ENCODE data around the gene DIPK1A. TPM values are rescaled to one million over a fixed set of nuclear protein-coding genes. Genes with fewer than 3 reads are reported as not detected.
A peak's percentile ranks its signal among the peaks of the same experiment; 100 is the strongest.

The DIPK1A gene
- total RNA-seq, 1 experiment from 2014 or later = 4.8 TPM

DNA sequence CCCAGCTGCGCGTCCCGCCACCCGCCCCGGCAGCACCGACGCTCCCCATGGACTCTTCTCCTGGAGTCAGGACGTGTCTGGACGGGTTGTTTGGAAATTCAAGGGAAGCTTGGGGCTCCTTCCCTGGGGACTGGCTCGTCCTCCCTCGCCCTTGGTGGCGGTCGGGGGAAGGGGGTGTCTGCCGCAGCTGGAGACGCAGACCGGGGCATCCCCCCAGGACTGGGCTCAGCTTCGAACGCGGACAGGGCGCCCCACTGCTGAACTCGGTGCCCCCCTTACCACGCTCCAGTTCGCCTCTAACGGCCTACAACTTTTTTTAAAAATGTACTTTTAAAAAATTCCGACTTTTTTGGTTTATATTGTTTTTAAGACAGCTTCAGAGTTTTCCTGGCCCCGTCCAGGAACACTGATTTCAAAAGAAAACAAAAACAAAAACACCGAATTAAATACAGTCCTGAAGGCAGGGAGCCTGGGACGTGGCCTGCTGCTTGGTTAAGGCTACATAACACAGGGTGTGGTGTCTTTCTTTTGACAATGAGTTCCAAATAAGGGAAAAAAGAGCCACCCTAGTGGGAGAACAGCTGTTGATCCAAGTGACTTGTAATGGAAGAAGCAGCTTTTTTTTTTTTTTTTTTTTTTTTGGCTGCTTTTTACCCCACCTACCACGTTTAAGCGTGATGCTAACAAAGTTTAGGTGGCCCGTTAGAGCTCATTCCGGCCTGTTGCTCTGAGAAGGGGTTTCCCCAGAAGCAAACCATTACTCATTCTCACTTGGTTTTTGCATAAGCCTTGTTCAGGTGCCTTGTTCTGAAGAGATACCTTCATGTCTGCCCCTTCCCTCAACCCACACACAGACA is 862 bp upstream of the DIPK1A start:
- H3K27me3 Mint-ChIP-seq (ENCODE audit: low read depth) = peaks cover 9% of the 10 kb centered on the region
- peaks cover 13% of the 10 kb centered on the region for H3K4me1 Mint-ChIP-seq
- no peaks in the 10 kb centered on the region for H3K36me3 Mint-ChIP-seq
- peak overlapping the region; percentile 76; the same call in 1 of the 2 replicates for H3K27ac Mint-ChIP-seq
- no peak overlapping the region; the same call in none of the 2 replicates for H3K4me3 Mint-ChIP-seq
- DNase-seq (ENCODE audit: low spot score) = no peak
- CTCF ChIA-PET = interaction anchor here (0.6 to 4.9 kb wide), 13 partner anchors 8 to 148 kb away, joined by 3 to 43 read pairs (median 3); no protein-coding TSS in a partner anchor
- POLR2A ChIA-PET = interaction anchor here (0.6 to 1.6 kb wide), 9 partner anchors 39 to 1155 kb away, joined by 3 to 12 read pairs (median 4); partner anchors contain the start of genes DR1 and MTF2
- ATAC-seq = peak; percentile 5
- H3K9me3 Mint-ChIP-seq = no peaks in the 10 kb centered on the region
- TF ChIP-seq, protein P1, sequence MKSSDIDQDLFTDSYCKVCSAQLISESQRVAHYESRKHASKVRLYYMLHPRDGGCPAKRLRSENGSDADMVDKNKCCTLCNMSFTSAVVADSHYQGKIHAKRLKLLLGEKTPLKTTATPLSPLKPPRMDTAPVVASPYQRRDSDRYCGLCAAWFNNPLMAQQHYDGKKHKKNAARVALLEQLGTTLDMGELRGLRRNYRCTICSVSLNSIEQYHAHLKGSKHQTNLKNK (CRISPR knock-in tag; IDR thresholded peaks at IDR 0.05) = no peak
- TF ChIP-seq ZBTB21 (CRISPR knock-in tag; IDR thresholded peaks at IDR 0.05; ENCODE audit: borderline replicate concordance) (0 out of 2 replicates have a peak, but pooled peaks have one; percentile 17), RELA (CRISPR knock-in tag; IDR thresholded peaks at IDR 0.05; ENCODE audit: borderline replicate concordance) (no peak), EMX1 (CRISPR knock-in tag; IDR thresholded peaks at IDR 0.05) (no peak), HMGA2 (CRISPR knock-in tag; IDR thresholded peaks at IDR 0.05) (no peak), ZNF423 (CRISPR knock-in tag; IDR thresholded peaks at IDR 0.05) (peak; percentile 87; the same call in 1 of the 2 replicates), RORB (CRISPR knock-in tag; IDR thresholded peaks at IDR 0.05) (no peak), SP1 (CRISPR knock-in tag; conservative IDR thresholded peaks at IDR 0.05) (no peak), SMAD3 (CRISPR knock-in tag; IDR thresholded peaks at IDR 0.05; ENCODE audit: borderline replicate concordance) (no peak), GTF2I (CRISPR knock-in tag; conservative IDR thresholded peaks at IDR 0.05) (no peak), NFYB (CRISPR knock-in tag; conservative IDR thresholded peaks at IDR 0.05; ENCODE audit: low read depth) (no peak), CREM (CRISPR knock-in tag; IDR thresholded peaks at IDR 0.05) (no peak), NFE2L1 (CRISPR knock-in tag; IDR thresholded peaks at IDR 0.05) (no peak), ZNF396 (CRISPR knock-in tag; IDR thresholded peaks at IDR 0.05; ENCODE audit: borderline replicate concordance) (no peak), ZNF138 (CRISPR knock-in tag; conservative IDR thresholded peaks at IDR 0.05) (0 out of 2 replicates have a peak, but pooled peaks have one; percentile 54), NR1H2 (CRISPR knock-in tag; IDR thresholded peaks at IDR 0.05) (no peak), FOXP1 (CRISPR knock-in tag; IDR thresholded peaks at IDR 0.05; ENCODE audit: borderline replicate concordance) (peak; percentile 11; the same call in 1 of the 2 replicates), ZNF671 (CRISPR knock-in tag; IDR thresholded peaks at IDR 0.05) (no peak), TEAD4 (CRISPR knock-in tag; IDR thresholded peaks at IDR 0.05) (no peak), PRRX2 (CRISPR knock-in tag; IDR thresholded peaks at IDR 0.05) (no peak), TP53 (CRISPR knock-in tag; IDR thresholded peaks at IDR 0.05) (0 out of 2 replicates have a peak, but pooled peaks have one; percentile 2)
- TF ChIP-seq, protein P2, sequence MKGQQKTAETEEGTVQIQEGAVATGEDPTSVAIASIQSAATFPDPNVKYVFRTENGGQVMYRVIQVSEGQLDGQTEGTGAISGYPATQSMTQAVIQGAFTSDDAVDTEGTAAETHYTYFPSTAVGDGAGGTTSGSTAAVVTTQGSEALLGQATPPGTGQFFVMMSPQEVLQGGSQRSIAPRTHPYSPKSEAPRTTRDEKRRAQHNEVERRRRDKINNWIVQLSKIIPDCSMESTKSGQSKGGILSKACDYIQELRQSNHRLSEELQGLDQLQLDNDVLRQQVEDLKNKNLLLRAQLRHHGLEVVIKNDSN (CRISPR knock-in tag; IDR thresholded peaks at IDR 0.05) = no peak
- TF ChIP-seq, protein P3, sequence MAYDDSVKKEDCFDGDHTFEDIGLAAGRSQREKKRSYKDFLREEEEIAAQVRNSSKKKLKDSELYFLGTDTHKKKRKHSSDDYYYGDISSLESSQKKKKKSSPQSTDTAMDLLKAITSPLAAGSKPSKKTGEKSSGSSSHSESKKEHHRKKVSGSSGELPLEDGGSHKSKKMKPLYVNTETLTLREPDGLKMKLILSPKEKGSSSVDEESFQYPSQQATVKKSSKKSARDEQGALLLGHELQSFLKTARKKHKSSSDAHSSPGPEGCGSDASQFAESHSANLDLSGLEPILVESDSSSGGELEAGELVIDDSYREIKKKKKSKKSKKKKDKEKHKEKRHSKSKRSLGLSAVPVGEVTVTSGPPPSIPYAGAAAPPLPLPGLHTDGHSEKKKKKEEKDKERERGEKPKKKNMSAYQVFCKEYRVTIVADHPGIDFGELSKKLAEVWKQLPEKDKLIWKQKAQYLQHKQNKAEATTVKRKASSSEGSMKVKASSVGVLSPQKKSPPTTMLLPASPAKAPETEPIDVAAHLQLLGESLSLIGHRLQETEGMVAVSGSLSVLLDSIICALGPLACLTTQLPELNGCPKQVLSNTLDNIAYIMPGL (CRISPR knock-in tag; IDR thresholded peaks at IDR 0.05) = no peak; the same call in 1 of the 2 replicates
- TF ChIP-seq, protein P4, sequence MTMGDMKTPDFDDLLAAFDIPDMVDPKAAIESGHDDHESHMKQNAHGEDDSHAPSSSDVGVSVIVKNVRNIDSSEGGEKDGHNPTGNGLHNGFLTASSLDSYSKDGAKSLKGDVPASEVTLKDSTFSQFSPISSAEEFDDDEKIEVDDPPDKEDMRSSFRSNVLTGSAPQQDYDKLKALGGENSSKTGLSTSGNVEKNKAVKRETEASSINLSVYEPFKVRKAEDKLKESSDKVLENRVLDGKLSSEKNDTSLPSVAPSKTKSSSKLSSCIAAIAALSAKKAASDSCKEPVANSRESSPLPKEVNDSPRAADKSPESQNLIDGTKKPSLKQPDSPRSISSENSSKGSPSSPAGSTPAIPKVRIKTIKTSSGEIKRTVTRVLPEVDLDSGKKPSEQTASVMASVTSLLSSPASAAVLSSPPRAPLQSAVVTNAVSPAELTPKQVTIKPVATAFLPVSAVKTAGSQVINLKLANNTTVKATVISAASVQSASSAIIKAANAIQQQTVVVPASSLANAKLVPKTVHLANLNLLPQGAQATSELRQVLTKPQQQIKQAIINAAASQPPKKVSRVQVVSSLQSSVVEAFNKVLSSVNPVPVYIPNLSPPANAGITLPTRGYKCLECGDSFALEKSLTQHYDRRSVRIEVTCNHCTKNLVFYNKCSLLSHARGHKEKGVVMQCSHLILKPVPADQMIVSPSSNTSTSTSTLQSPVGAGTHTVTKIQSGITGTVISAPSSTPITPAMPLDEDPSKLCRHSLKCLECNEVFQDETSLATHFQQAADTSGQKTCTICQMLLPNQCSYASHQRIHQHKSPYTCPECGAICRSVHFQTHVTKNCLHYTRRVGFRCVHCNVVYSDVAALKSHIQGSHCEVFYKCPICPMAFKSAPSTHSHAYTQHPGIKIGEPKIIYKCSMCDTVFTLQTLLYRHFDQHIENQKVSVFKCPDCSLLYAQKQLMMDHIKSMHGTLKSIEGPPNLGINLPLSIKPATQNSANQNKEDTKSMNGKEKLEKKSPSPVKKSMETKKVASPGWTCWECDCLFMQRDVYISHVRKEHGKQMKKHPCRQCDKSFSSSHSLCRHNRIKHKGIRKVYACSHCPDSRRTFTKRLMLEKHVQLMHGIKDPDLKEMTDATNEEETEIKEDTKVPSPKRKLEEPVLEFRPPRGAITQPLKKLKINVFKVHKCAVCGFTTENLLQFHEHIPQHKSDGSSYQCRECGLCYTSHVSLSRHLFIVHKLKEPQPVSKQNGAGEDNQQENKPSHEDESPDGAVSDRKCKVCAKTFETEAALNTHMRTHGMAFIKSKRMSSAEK (CRISPR knock-in tag; IDR thresholded peaks at IDR 0.05; ENCODE audit: borderline replicate concordance) = no peak
- TF ChIP-seq, protein P5, sequence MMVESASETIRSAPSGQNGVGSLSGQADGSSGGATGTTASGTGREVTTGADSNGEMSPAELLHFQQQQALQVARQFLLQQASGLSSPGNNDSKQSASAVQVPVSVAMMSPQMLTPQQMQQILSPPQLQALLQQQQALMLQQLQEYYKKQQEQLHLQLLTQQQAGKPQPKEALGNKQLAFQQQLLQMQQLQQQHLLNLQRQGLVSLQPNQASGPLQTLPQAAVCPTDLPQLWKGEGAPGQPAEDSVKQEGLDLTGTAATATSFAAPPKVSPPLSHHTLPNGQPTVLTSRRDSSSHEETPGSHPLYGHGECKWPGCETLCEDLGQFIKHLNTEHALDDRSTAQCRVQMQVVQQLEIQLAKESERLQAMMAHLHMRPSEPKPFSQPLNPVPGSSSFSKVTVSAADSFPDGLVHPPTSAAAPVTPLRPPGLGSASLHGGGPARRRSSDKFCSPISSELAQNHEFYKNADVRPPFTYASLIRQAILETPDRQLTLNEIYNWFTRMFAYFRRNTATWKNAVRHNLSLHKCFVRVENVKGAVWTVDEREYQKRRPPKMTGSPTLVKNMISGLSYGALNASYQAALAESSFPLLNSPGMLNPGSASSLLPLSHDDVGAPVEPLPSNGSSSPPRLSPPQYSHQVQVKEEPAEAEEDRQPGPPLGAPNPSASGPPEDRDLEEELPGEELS (CRISPR knock-in tag; IDR thresholded peaks at IDR 0.05) = peak; percentile 79; the same call in 1 of the 2 replicates
- TF ChIP-seq, protein P6, sequence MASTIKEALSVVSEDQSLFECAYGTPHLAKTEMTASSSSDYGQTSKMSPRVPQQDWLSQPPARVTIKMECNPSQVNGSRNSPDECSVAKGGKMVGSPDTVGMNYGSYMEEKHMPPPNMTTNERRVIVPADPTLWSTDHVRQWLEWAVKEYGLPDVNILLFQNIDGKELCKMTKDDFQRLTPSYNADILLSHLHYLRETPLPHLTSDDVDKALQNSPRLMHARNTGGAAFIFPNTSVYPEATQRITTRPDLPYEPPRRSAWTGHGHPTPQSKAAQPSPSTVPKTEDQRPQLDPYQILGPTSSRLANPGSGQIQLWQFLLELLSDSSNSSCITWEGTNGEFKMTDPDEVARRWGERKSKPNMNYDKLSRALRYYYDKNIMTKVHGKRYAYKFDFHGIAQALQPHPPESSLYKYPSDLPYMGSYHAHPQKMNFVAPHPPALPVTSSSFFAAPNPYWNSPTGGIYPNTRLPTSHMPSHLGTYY (CRISPR knock-in tag; IDR thresholded peaks at IDR 0.05) = no peak
